K562 (cell line): ENCODE data around the gene DXO. TPM values are rescaled to one million over a fixed set of nuclear protein-coding genes. Genes with fewer than 3 reads are reported as not detected.

Source experiments
- BCL6 ChIP-seq: fragments of 250-450 bp; sonication (Bioruptor Pico); IDR thresholded peaks from 2 replicates; pipeline ENCODE4 v1.4.0; 2020
- EP300 ChIP-seq: IDR thresholded peaks from 2 replicates; pipeline ENCODE4 v1.6.1; 2012; ENCODE audit warnings: low read length, improper control_type of control experiment
- ESRRA ChIP-seq: fragments of 450-650 bp; IDR thresholded peaks from 2 replicates; pipeline ENCODE4 v1.6.1; 2014; ENCODE audit warnings: low read depth, mild to moderate bottlenecking, moderate library complexity, borderline replicate concordance
- HMGN3 ChIP-seq: IDR thresholded peaks from 2 replicates; pipeline ENCODE4 v1.6.1; 2011; ENCODE audit warnings: borderline replicate concordance, low read depth, mild to moderate bottlenecking, mixed read lengths, low read length; ENCODE audit not compliant: insufficient read length; ENCODE audit errors: extremely low read depth
- HNRNPL ChIP-seq: fragments of 200-400 bp; formaldehyde crosslinking; IDR thresholded peaks from 2 replicates; pipeline ENCODE4 v1.6.1; 2017; ENCODE audit warnings: low read depth, mild to moderate bottlenecking, low read length
- NCOA1 ChIP-seq: fragments of 450-650 bp; IDR thresholded peaks from 2 replicates; pipeline ENCODE4 v1.6.1; 2016; ENCODE audit warnings: low read depth
- SRSF3 ChIP-seq: fragments of 200-400 bp; formaldehyde crosslinking; IDR thresholded peaks from 2 replicates; pipeline ENCODE4 v1.6.1; 2016; ENCODE audit warnings: mild to moderate bottlenecking, low read length, moderate library complexity; ENCODE audit not compliant: insufficient read depth
- ZBTB40 ChIP-seq, 2 experiments: fragments of 450-650 bp in 1 of 2; sonication (generic) in 1 of 2; formaldehyde crosslinking in 1 of 2; IDR thresholded peaks; 2 replicates each; pipeline versions ENCODE4 v1.7.1 to v1.9.0; 2016 to 2022; ENCODE audit warnings: inconsistent platforms in 1 of 2, mild to moderate bottlenecking in 1 of 2, missing genetic modification reagents in 1 of 2
- ZBTB7A ChIP-seq: IDR thresholded peaks from 2 replicates; pipeline ENCODE4 v1.6.1; 2011; ENCODE audit warnings: low read depth, mild to moderate bottlenecking, low read length, moderate library complexity, borderline replicate concordance; ENCODE audit not compliant: control insufficient read depth
- ZFP1 ChIP-seq: fragments of 450-650 bp; formaldehyde crosslinking; IDR thresholded peaks from 2 replicates; pipeline ENCODE4 v1.4.0; 2020; ENCODE audit warnings: mild to moderate bottlenecking, mixed read lengths
- ZFX ChIP-seq: sonication (generic); formaldehyde crosslinking; IDR thresholded peaks from 2 replicates; pipeline ENCODE4 v1.8.0; 2022; ENCODE audit warnings: mild to moderate bottlenecking, missing genetic modification reagents, moderate library complexity
- ZNF41 ChIP-seq: fragments of 250-450 bp; sonication (Bioruptor Pico); conservative IDR thresholded peaks from 2 replicates; pipeline ENCODE4 v1.4.0; 2020; ENCODE audit warnings: mild to moderate bottlenecking
- ZNF57 ChIP-seq: fragments of 450-650 bp; formaldehyde crosslinking; IDR thresholded peaks from 2 replicates; pipeline ENCODE4 v1.4.0; 2020; ENCODE audit warnings: mild to moderate bottlenecking, moderate library complexity
- polyA plus RNA-seq, 8 experiments: library from polyadenylated mRNA; depleted of rRNA in 4 of 8; stranded (reverse) in 5 of 8; unstranded in 3 of 8; fragments of >200 nt; fragmentation: Nextera tagmentation in 2 of 8; fragmentation: Illumina TruSeq in 1 of 8; extraction: Ambion mirVana in 2 of 8; extraction: Trizol in 1 of 8; gene quantifications; 2 replicates each; pipeline versions ENCODE4 v1.2.1 to v1.2.3, GENCODE V29; 2011 to 2014; ENCODE audit warnings: inconsistent platforms in 1 of 8, missing spikeins in 1 of 8
- total RNA-seq, 7 experiments: library from RNA; depleted of rRNA in 6 of 7; stranded (reverse); fragments of >200 nt in 6 of 7; fragmentation: Illumina TruSeq in 2 of 7; extraction: Trizol in 2 of 7; gene quantifications; 2 replicates each; pipeline versions ENCODE4 v1.2.1 to v1.2.3, GENCODE V29; 2011 to 2021; ENCODE audit warnings: low replicate concordance in 1 of 7
- TF ChIP-seq, protein P1 (sequence below): fragments of 250-450 bp; sonication (Bioruptor Pico); IDR thresholded peaks from 2 replicates; pipeline ENCODE4 v1.4.0; 2020; ENCODE audit warnings: mild to moderate bottlenecking, moderate library complexity

Gene DXO
- total and polyA plus RNA-seq, 9 of the 15 experiments (the other 6 are each of a cell fraction or from before 2014, with no cell fraction given), result 6.4 to 35.1 (median 19.4) TPM

DNA sequence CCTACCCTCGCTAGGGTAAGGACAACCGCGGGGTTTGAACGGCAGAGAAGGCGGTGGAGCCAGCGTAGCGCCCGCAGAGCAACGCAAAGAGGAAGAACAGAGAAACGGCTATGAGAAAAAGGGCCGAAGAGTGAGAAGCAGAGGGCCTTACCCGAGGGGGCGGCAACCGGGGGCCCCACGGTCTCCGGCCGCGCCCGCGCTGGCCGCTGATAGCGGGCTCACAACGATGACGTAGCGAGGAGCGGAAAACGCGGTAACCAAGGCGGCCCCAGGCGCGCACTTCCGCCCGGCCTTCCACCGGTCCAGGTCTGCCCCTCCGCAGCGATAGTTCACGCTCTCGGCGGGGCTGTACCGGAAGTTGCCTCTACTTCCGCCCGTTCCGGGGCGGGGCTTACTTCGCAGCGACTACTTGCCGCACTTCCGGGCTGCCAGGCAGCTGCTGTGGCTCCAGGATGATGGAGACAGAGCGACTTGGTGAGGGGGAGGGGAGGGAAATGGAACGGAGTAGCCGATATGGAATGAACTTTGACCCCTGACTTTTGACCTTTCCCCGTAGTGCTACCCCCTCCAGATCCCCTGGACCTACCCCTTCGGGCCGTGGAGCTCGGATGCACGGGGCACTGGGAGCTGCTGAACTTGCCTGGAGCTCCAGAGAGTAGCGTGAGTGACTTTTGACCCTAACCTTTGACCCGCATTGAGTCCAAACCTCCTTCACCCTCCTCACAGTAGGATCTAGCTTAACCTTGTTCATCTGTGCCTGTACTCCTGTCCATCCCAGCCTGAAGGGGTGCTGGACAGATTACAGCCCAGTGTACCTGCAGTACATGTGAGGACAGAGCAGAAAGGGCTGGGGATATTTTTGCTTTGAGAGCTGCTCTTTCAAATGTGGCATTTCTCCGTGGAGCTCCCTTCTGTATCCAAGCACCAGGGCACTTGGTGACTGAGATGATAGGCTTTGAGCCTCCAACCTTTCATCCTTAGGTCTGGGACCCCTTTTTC is 12.9 kb downstream of the DXO start, which contains the start of the genes NELFE and SKIC2 (continued):
- TF ChIP-seq ZBTB40 (IDR thresholded peaks at IDR 0.05), result peak; percentile 99
- no peak for TF ChIP-seq ZBTB40 (CRISPR knock-in tag; IDR thresholded peaks at IDR 0.05)
- TF ChIP-seq ZNF57, result peak; percentile 78; the same call in 1 of the 2 replicates
- TF ChIP-seq SRSF3, result 0 out of 2 replicates have a peak, but pooled peaks have one; percentile 37
- TF ChIP-seq BCL6, result peak; percentile 85
- TF ChIP-seq EP300, result no peak
- TF ChIP-seq ZBTB7A, result peak; percentile 1
- no peak; the same call in none of the 2 replicates for TF ChIP-seq NCOA1
- peak; percentile 84 for TF ChIP-seq ESRRA
- peak; percentile 82 for TF ChIP-seq ZNF41 (CRISPR knock-in tag)
- TF ChIP-seq, protein P1, sequence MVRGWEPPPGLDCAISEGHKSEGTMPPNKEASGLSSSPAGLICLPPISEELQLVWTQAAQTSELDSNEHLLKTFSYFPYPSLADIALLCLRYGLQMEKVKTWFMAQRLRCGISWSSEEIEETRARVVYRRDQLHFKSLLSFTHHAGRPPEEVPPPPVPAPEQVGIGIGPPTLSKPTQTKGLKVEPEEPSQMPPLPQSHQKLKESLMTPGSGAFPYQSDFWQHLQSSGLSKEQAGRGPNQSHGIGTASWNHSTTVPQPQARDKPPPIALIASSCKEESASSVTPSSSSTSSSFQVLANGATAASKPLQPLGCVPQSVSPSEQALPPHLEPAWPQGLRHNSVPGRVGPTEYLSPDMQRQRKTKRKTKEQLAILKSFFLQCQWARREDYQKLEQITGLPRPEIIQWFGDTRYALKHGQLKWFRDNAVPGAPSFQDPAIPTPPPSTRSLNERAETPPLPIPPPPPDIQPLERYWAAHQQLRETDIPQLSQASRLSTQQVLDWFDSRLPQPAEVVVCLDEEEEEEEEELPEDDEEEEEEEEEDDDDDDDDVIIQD (CRISPR knock-in tag), result peak; percentile 90
- TF ChIP-seq ZFP1 (CRISPR knock-in tag), result peak; percentile 61; the same call in 1 of the 2 replicates
- no peak for TF ChIP-seq HNRNPL
- TF ChIP-seq HMGN3, result peak; percentile 93
- peak; percentile 85 for TF ChIP-seq ZFX (CRISPR knock-in tag)
